ENCODE measurements around the gene TSPEAR. TPM values are rescaled to one million over a fixed set of nuclear protein-coding genes. Genes with fewer than 3 reads are reported as not detected.

TSPEAR gene
- total and polyA plus RNA-seq, 2 of the 13 experiments (the other 11 are each of a cell fraction or from before 2014, with no cell fraction given), result 0.07 to 0.32 TPM

- no peak for TF ChIP-seq ZNF749 (CRISPR knock-in tag; IDR thresholded peaks at IDR 0.05; ENCODE audit: borderline replicate concordance)
- TF ChIP-seq ZNF672 (CRISPR knock-in tag; IDR thresholded peaks at IDR 0.05), result no peak
- TF ChIP-seq IRF2 (CRISPR knock-in tag; IDR thresholded peaks at IDR 0.05), result peak; percentile 31; the same call in 1 of the 2 replicates
- no peak for TF ChIP-seq PAWR (CRISPR knock-in tag; IDR thresholded peaks at IDR 0.05; ENCODE audit: borderline replicate concordance)
- TF ChIP-seq IKZF5 (CRISPR knock-in tag; IDR thresholded peaks at IDR 0.05), result no peak
- no peak for TF ChIP-seq HIVEP1 (CRISPR knock-in tag; IDR thresholded peaks at IDR 0.05)
- TF ChIP-seq THAP7 (CRISPR knock-in tag; IDR thresholded peaks at IDR 0.05), result no peak
- no peak for TF ChIP-seq ZNF354B (CRISPR knock-in tag; IDR thresholded peaks at IDR 0.05)
- TF ChIP-seq NRL (CRISPR knock-in tag; IDR thresholded peaks at IDR 0.05; ENCODE audit: borderline replicate concordance), result no peak
- TF ChIP-seq ZNF251 (CRISPR knock-in tag; IDR thresholded peaks at IDR 0.05), result no peak
- TF ChIP-seq ELF3 (CRISPR knock-in tag; IDR thresholded peaks at IDR 0.05), result peak; percentile 42; the same call in 1 of the 2 replicates
- no peak for TF ChIP-seq ZNF383 (CRISPR knock-in tag; IDR thresholded peaks at IDR 0.05; ENCODE audit: borderline replicate concordance)
- 0 out of 2 replicates have a peak, but pooled peaks have one; percentile 17 for TF ChIP-seq AHDC1 (CRISPR knock-in tag; IDR thresholded peaks at IDR 0.05; ENCODE audit: borderline replicate concordance)
- TF ChIP-seq ZNF484 (CRISPR knock-in tag; IDR thresholded peaks at IDR 0.05; ENCODE audit: borderline replicate concordance, low read depth), result no peak
- no peak for TF ChIP-seq ZNF768 (CRISPR knock-in tag; IDR thresholded peaks at IDR 0.05)
- no peak for TF ChIP-seq CENPT (CRISPR knock-in tag; IDR thresholded peaks at IDR 0.05; ENCODE audit: low read depth)
- TF ChIP-seq MED1 (CRISPR knock-in tag; IDR thresholded peaks at IDR 0.05), result peak; percentile 67
- no peak for TF ChIP-seq TFAP4 (IDR thresholded peaks at IDR 0.05; ENCODE audit: borderline replicate concordance, low read depth)
- no peak for TF ChIP-seq EHMT2 (IDR thresholded peaks at IDR 0.05; ENCODE audit: borderline replicate concordance, low read depth, low read length)
- no peak for TF ChIP-seq PITX1 (CRISPR knock-in tag; IDR thresholded peaks at IDR 0.05)
- TF ChIP-seq ZNF678 (CRISPR knock-in tag; IDR thresholded peaks at IDR 0.05), result no peak
- TF ChIP-seq ZSCAN9 (CRISPR knock-in tag; IDR thresholded peaks at IDR 0.05; ENCODE audit: borderline replicate concordance), result no peak
Observed at GRCh38 chr21:44697811-44698734, 13.3 kb downstream of the TSPEAR start (continued).
